Adrenal gland (tissue), 12 donors: Measurements from ENCODE around the gene SLC9C1. TPM values are rescaled to one million over a fixed set of nuclear protein-coding genes. Genes with fewer than 3 reads are reported as not detected.

Experiments used
- DNase-seq, 7 donors: peaks; one replicate each; pipeline ENCODE4 v3.0.0-alpha.2; 2019 to 2020
- H3K27ac ChIP-seq, 5 donors: fragments of 200-600 bp; sonication (generic) in 4 of 5; 1 replicate in 3 of 5; 2 replicates in 2 of 5; pipeline versions ENCODE4 v1.5.1 to v1.8.0; 2016 to 2020; ENCODE audit warnings: mild to moderate bottlenecking in 1 of 5
- H3K27me3 ChIP-seq: fragments of 200-600 bp; 2 replicates; pipeline ENCODE4 v1.8.0; 2021
- H3K36me3 ChIP-seq, 2 donors: fragments of 200-600 bp; replicated peaks in 1 of 2; 1 replicate in 1 of 2; 2 replicates in 1 of 2; pipeline versions ENCODE4 v1.5.1 to v1.8.0; 2018 to 2022
- H3K4me1 ChIP-seq, 2 donors: fragments of 200-600 bp; replicated peaks in 1 of 2; 1 replicate in 1 of 2; 2 replicates in 1 of 2; pipeline versions ENCODE4 v1.5.1 to v1.8.0; 2018 to 2021
- H3K4me3 ChIP-seq, 4 donors: fragments of 200-600 bp; sonication (generic) in 3 of 4; one replicate each; pipeline ENCODE4 v1.5.1; 2016 to 2018
- H3K9me3 ChIP-seq, 3 donors: fragments of 200-600 bp; sonication (generic) in 1 of 3; replicated peaks in 1 of 3; 1 replicate in 2 of 3; 2 replicates in 1 of 3; pipeline versions ENCODE4 v1.5.1 to v1.8.0; 2016 to 2021
- CTCF ChIP-seq, 6 experiments: fragments of 450-650 bp in 4 of 6; fragments of 200-600 bp in 2 of 6; sonication (generic) in 1 of 6; IDR thresholded peaks; 1 replicate in 5 of 6; 2 replicates in 1 of 6; pipeline versions ENCODE4 v1.5.1 to v1.8.0; 2016 to 2021; ENCODE audit warnings: antibody characterized with exemption in 6 of 6, mild to moderate bottlenecking in 2 of 6, moderate library complexity in 1 of 6
- POLR2A ChIP-seq, 2 donors: fragments of 450-650 bp; IDR thresholded peaks; one replicate each; pipeline ENCODE4 v1.6.1; 2017; ENCODE audit warnings: antibody characterized with exemption in 2 of 2, mild to moderate bottlenecking in 2 of 2, moderate library complexity in 1 of 2
- WGBS, 4 donors: extraction: QIAGEN DNeasy Blood & Tissue Kit in 2 of 4; methylation state at CpG; one replicate each; pipeline versions ENCODE4 v1.1.5 to v1.1.7; 2013 to 2017; 5-methylcytosine and 5-hydroxymethylcytosine counted together
- intact Hi-C, 2 donors: fragments of 100-400 bp; cut with DNase I; formaldehyde crosslinking; loops; one replicate each; pipeline versions ENCODE4 v1.14.1 to v1.15.0; 2022 to 2023
- polyA plus RNA-seq, 3 donors: library from polyadenylated mRNA; stranded (reverse); fragments of 200-250 nt in 2 of 3; fragments of 350-450 nt in 1 of 3; fragmentation: Illumina TruSeq in 1 of 3; extraction: RNeasy Lipid Tissue Mini Kit (QIAGEN cat#74804) in 1 of 3; gene quantifications; one replicate each; pipeline ENCODE4 v1.2.3, GENCODE V29; 2013 to 2014
- total RNA-seq, 9 donors: library from RNA; depleted of rRNA in 4 of 9; stranded (reverse); fragments of >200 nt in 4 of 9; fragments of 120-200 nt in 1 of 9; fragmentation: NEBNext Ultra II Directional in 1 of 9; extraction: Animal tissue kit (Norgen Biotek cat#: 25700) in 1 of 9; gene quantifications; one replicate each; pipeline versions ENCODE4 v1.1.0 to v1.2.4, GENCODE V29; 2013 to 2023
- donor health status: healthy with polysubstance abuse.
- donor health status: Bipolar disorder and iron deficiency.
- donor health status: DM: yes; HTN: yes; CAD: no.
- donor health status: DM: no; HTN: no; CAD: no.
- donor health status: DM: no; HTN: no; CAD: no.
- donor health status: DM: yes; HTN: yes; CAD: no.

SLC9C1 gene
- total and polyA plus RNA-seq, 12 donors: 0.72 TPM; not detected in 11

- Histone ChIP-seq H3K4me1 (peaks cover 0 to 4% of the 10 kb centered on the region in 2 donors), H3K36me3 (no peaks in the 10 kb centered on the region), H3K4me3 (no peak overlapping the region), H3K27me3 (no peaks in the 10 kb centered on the region), H3K27ac (no peak overlapping the region), H3K9me3 (no peaks in the 10 kb centered on the region)
- 83 to 94% (median 90%) methylated on average over 2 of the region's 2 CpGs for WGBS, 4 donors
- DNase-seq: no peak
- intact Hi-C loops: no loop called here
- TF ChIP-seq CTCF (IDR thresholded peaks at IDR 0.05) (no peak), POLR2A (IDR thresholded peaks at IDR 0.05) (no peak)
Observed at GRCh38 chr3:112101916-112102315, 192.1 kb downstream of the SLC9C1 start.

- DNase-seq: peak in 6 of 7 donors; percentile 43 to 83 (median 70)
- H3K4me1 ChIP-seq: peaks cover 0 to 11% of the 10 kb centered on the region in 2 donors
- no peaks in the 10 kb centered on the region for H3K27me3 ChIP-seq
- H3K9me3 ChIP-seq: no peaks in the 10 kb centered on the region
- intact Hi-C loops: no loop called here
- H3K36me3 ChIP-seq: no peaks in the 10 kb centered on the region
- TF ChIP-seq CTCF (IDR thresholded peaks at IDR 0.05): no peak
- no peak for TF ChIP-seq POLR2A (IDR thresholded peaks at IDR 0.05)
- 28 to 41% (median 32%) methylated on average over 4 of the region's 4 CpGs for WGBS, 4 donors
- no peak overlapping the region for H3K4me3 ChIP-seq
- H3K27ac ChIP-seq: no peak overlapping the region
Observed at GRCh38 chr3:112097378-112097777, 196.6 kb downstream of the SLC9C1 start.

GRCh38 chr3:112096176-112096575 is 197.8 kb downstream of the SLC9C1 start:
- DNase-seq: no peak
- intact Hi-C loops: no loop called here
- Histone ChIP-seq H3K27ac (no peak overlapping the region), H3K36me3 (no peaks in the 10 kb centered on the region), H3K27me3 (no peaks in the 10 kb centered on the region), H3K4me1 (peaks cover 0 to 11% of the 10 kb centered on the region in 2 donors), H3K4me3 (no peak overlapping the region), H3K9me3 (no peaks in the 10 kb centered on the region)
- no peak for TF ChIP-seq CTCF (IDR thresholded peaks at IDR 0.05)
- TF ChIP-seq POLR2A (IDR thresholded peaks at IDR 0.05): no peak
- WGBS, 4 donors: 58 to 72% (median 69%) methylated on average over 2 of the region's 2 CpGs

GRCh38 chr3:112095731-112096130 is 198.3 kb downstream of the SLC9C1 start:
- intact Hi-C loops: no loop called here
- Histone ChIP-seq H3K36me3 (no peaks in the 10 kb centered on the region), H3K27me3 (no peaks in the 10 kb centered on the region), H3K9me3 (no peaks in the 10 kb centered on the region), H3K27ac (no peak overlapping the region), H3K4me1 (peaks cover 0 to 11% of the 10 kb centered on the region in 2 donors), H3K4me3 (no peak overlapping the region)
- 35 to 67% (median 55%) methylated on average over 2 of the region's 2 CpGs for WGBS, 4 donors
- TF ChIP-seq POLR2A (IDR thresholded peaks at IDR 0.05) (no peak), CTCF (IDR thresholded peaks at IDR 0.05) (no peak)
- no peak for DNase-seq
